ENCODE data around the gene MAP3K1.

DNA sequence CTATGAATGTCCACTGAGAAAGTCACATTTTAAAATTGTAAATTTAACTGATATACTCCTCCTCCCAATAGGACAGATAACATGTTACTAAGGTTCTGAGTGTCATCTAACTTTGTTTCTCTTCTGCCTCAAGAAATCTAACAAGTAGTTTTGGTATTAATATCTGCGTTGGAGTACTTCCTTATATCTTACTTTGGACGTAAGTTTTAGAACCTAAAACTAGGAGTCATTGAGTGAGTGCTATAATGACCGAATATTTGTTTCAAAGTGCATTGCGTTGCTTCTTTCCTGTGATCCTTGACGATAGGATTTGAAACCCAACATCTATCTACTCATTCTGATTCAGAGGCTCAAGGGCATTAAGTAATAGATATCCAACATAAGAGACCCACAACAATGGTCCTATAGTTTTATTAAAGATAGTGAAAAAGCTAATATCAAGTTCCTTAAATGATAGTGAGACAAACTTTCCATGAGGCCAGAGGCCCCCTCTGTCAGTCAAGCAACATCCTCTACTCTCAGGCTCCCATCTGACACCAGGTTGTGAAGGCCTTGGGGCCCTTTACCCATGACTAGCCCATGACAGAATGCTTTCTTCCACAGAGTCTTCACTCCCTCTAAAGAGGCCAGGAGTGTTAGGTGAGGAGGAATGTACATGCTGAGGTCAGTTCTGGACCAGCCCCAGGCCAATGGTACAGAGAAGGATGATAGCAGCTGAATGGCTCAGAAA is 45.3 kb upstream of the MAP3K1 start:
- TF ChIP-seq, protein P1, sequence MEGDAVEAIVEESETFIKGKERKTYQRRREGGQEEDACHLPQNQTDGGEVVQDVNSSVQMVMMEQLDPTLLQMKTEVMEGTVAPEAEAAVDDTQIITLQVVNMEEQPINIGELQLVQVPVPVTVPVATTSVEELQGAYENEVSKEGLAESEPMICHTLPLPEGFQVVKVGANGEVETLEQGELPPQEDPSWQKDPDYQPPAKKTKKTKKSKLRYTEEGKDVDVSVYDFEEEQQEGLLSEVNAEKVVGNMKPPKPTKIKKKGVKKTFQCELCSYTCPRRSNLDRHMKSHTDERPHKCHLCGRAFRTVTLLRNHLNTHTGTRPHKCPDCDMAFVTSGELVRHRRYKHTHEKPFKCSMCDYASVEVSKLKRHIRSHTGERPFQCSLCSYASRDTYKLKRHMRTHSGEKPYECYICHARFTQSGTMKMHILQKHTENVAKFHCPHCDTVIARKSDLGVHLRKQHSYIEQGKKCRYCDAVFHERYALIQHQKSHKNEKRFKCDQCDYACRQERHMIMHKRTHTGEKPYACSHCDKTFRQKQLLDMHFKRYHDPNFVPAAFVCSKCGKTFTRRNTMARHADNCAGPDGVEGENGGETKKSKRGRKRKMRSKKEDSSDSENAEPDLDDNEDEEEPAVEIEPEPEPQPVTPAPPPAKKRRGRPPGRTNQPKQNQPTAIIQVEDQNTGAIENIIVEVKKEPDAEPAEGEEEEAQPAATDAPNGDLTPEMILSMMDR (conservative IDR thresholded peaks at IDR 0.05), result no peak
- no peak for TF ChIP-seq ZFX (IDR thresholded peaks at IDR 0.05)
